NCI-H82 treated with DMSO at 0.1 percent for 48 hours (cell line): ENCODE results near the gene ULBP3.

Experiments
- DNase-seq: peaks from one replicate; lab custom pipeline; 2025; ENCODE audit not compliant: unreplicated experiment; lab: John Stamatoyannopoulos, UW

The ULBP3 gene

GRCh38 chr6:150068720-150069648, at the start of gene ULBP3:
Gene ULBP3 (minus strand): TSS chr6:150069121. CDS start chr6:150069066, 55 bp downstream.
- DNase-seq, result no peak

GRCh38 chr6:150118627-150119026, 49.7 kb upstream of the ULBP3 start:
- no peak for DNase-seq

- no peak for DNase-seq
These were observed 49.3 kb upstream of the ULBP3 start for GRCh38 chr6:150118203-150118602.

- DNase-seq, result no peak
These were observed 47.4 kb upstream of the ULBP3 start for GRCh38 chr6:150116200-150116800.

GRCh38 chr6:150115769-150116168, 46.8 kb upstream of the ULBP3 start:
- no peak for DNase-seq

- DNase-seq, result no peak
These were observed 43.3 kb upstream of the ULBP3 start for GRCh38 chr6:150112233-150112632.

- DNase-seq, result no peak
These were observed 33.9 kb upstream of the ULBP3 start for GRCh38 chr6:150102750-150103270.

- no peak for DNase-seq
These were observed 31.8 kb upstream of the ULBP3 start for GRCh38 chr6:150100745-150101144.

GRCh38 chr6:150099953-150100352, 31.0 kb upstream of the ULBP3 start:
- DNase-seq, result no peak

- DNase-seq, result no peak
These were observed 30.6 kb upstream of the ULBP3 start for GRCh38 chr6:150099546-150099945.

- DNase-seq, result no peak
These were observed 29.2 kb upstream of the ULBP3 start for GRCh38 chr6:150098155-150098554.

- no peak for DNase-seq
These were observed 24.5 kb upstream of the ULBP3 start for GRCh38 chr6:150093397-150093796.

- no peak for DNase-seq
These were observed 22.6 kb upstream of the ULBP3 start for GRCh38 chr6:150091476-150091875.

- no peak for DNase-seq
These were observed 21.4 kb upstream of the ULBP3 start for GRCh38 chr6:150090328-150090727.

GRCh38 chr6:150088481-150089154, 19.7 kb upstream of the ULBP3 start:
- DNase-seq, result no peak

GRCh38 chr6:150087336-150087735, 18.4 kb upstream of the ULBP3 start:
- no peak for DNase-seq

GRCh38 chr6:150086026-150086425, 17.1 kb upstream of the ULBP3 start:
- no peak for DNase-seq

GRCh38 chr6:150084426-150084825, 15.5 kb upstream of the ULBP3 start:
- DNase-seq, result no peak

- DNase-seq, result no peak
These were observed 14.9 kb upstream of the ULBP3 start for GRCh38 chr6:150083839-150084238.

- no peak for DNase-seq
These were observed 12.8 kb upstream of the ULBP3 start for GRCh38 chr6:150081702-150082101.

- DNase-seq, result no peak
These were observed 10.7 kb upstream of the ULBP3 start for GRCh38 chr6:150079604-150080003.

GRCh38 chr6:150078788-150079187, 9.9 kb upstream of the ULBP3 start:
- DNase-seq, result no peak
